NCI-H2196 (cell line): ENCODE measurements around the gene LTA4H.
"Not testable (repeated sequence)": the region's sequence is repeated elsewhere in the genome, so short reads cannot be mapped to it uniquely, and the experiment has no call there.

Experiments used
- DNase-seq: peaks from one replicate; lab custom pipeline; 2025; ENCODE audit not compliant: unreplicated experiment; lab: John Stamatoyannopoulos, UW

Gene LTA4H

GRCh38 chr12:96035283-96036236, at the start of gene LTA4H:
Gene LTA4H (minus strand): TSS chr12:96035587. CDS start chr12:96035519, 68 bp downstream.
- peak; percentile 96 for DNase-seq

- DNase-seq = no peak
Measured at GRCh38 chr12:96084624-96085023, 49.2 kb upstream of the LTA4H start.

- DNase-seq = no peak
Measured at GRCh38 chr12:96083020-96083719, 47.8 kb upstream of the LTA4H start.

- DNase-seq = no peak
Measured at GRCh38 chr12:96081596-96081995, 46.2 kb upstream of the LTA4H start.

- DNase-seq = no peak
Measured at GRCh38 chr12:96078231-96079135, 43.1 kb upstream of the LTA4H start.

GRCh38 chr12:96077081-96077480, 41.7 kb upstream of the LTA4H start:
- DNase-seq = no peak

- no peak for DNase-seq
Measured at GRCh38 chr12:96075560-96075959, 40.2 kb upstream of the LTA4H start.

- no peak for DNase-seq
Measured at GRCh38 chr12:96073346-96074330, 38.3 kb upstream of the LTA4H start.

- no peak for DNase-seq
Measured at GRCh38 chr12:96070670-96071279, 35.4 kb upstream of the LTA4H start.

GRCh38 chr12:96069511-96070231, 34.3 kb upstream of the LTA4H start:
- no peak for DNase-seq

GRCh38 chr12:96068636-96069035, 33.2 kb upstream of the LTA4H start:
- no peak for DNase-seq

GRCh38 chr12:96068111-96068510, 32.7 kb upstream of the LTA4H start:
- DNase-seq = no peak

GRCh38 chr12:96065776-96066175, 30.4 kb upstream of the LTA4H start:
- DNase-seq = not testable (repeated sequence)

- no peak for DNase-seq
Measured at GRCh38 chr12:96064966-96065365, 29.6 kb upstream of the LTA4H start.

GRCh38 chr12:96064271-96064670, 28.9 kb upstream of the LTA4H start:
- no peak for DNase-seq

GRCh38 chr12:96063046-96063445, 27.7 kb upstream of the LTA4H start:
- DNase-seq = no peak

- peak; percentile 69 for DNase-seq
Measured at GRCh38 chr12:96061864-96062453, 26.6 kb upstream of the LTA4H start.

GRCh38 chr12:96061323-96061722, 25.9 kb upstream of the LTA4H start:
- no peak for DNase-seq
